Sigmoid colon (tissue), 4 donors: Measurements from ENCODE around the gene EPB41L1.

Source experiments
- POLR2AphosphoS5 ChIP-seq, 4 donors: sonication (generic); formaldehyde crosslinking; IDR thresholded peaks; one replicate each; pipeline ENCODE4 v1.6.1; 2017; ENCODE audit warnings: antibody characterized with exemption in 4 of 4
- TF ChIP-seq, protein P1 (sequence below), 4 experiments: fragments of 450-650 bp in 3 of 4; fragments of 200-600 bp in 1 of 4; IDR thresholded peaks; one replicate each; pipeline ENCODE4 v1.5.1; 2016 to 2019; ENCODE audit warnings: antibody characterized with exemption in 4 of 4, mild to moderate bottlenecking in 3 of 4, moderate library complexity in 2 of 4

DNA sequence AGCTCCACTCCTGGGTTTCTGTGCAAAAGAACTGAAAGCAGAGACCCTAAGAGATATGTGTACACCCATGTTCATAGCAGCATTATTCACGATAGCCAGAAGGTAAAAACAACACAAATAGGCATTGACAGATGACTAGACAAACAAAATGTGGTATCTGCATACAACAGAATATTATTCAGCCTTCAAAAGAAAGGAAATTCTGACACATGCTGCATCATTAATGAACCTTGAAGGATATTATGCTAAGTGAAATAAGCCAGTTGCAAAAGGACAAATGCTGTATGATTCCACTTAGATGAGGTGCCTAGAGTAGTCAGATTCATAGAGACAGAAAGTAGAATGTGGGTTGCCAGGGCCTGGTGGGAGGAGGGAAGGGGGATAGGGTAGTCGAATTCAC is 99.5 kb downstream of the EPB41L1 start:
- TF ChIP-seq, protein P1, sequence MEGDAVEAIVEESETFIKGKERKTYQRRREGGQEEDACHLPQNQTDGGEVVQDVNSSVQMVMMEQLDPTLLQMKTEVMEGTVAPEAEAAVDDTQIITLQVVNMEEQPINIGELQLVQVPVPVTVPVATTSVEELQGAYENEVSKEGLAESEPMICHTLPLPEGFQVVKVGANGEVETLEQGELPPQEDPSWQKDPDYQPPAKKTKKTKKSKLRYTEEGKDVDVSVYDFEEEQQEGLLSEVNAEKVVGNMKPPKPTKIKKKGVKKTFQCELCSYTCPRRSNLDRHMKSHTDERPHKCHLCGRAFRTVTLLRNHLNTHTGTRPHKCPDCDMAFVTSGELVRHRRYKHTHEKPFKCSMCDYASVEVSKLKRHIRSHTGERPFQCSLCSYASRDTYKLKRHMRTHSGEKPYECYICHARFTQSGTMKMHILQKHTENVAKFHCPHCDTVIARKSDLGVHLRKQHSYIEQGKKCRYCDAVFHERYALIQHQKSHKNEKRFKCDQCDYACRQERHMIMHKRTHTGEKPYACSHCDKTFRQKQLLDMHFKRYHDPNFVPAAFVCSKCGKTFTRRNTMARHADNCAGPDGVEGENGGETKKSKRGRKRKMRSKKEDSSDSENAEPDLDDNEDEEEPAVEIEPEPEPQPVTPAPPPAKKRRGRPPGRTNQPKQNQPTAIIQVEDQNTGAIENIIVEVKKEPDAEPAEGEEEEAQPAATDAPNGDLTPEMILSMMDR (IDR thresholded peaks at IDR 0.05): no peak
- no peak for TF ChIP-seq POLR2AphosphoS5 (IDR thresholded peaks at IDR 0.05)
